ENCODE measurements around the gene ASF1A.

The ASF1A gene

DNA sequence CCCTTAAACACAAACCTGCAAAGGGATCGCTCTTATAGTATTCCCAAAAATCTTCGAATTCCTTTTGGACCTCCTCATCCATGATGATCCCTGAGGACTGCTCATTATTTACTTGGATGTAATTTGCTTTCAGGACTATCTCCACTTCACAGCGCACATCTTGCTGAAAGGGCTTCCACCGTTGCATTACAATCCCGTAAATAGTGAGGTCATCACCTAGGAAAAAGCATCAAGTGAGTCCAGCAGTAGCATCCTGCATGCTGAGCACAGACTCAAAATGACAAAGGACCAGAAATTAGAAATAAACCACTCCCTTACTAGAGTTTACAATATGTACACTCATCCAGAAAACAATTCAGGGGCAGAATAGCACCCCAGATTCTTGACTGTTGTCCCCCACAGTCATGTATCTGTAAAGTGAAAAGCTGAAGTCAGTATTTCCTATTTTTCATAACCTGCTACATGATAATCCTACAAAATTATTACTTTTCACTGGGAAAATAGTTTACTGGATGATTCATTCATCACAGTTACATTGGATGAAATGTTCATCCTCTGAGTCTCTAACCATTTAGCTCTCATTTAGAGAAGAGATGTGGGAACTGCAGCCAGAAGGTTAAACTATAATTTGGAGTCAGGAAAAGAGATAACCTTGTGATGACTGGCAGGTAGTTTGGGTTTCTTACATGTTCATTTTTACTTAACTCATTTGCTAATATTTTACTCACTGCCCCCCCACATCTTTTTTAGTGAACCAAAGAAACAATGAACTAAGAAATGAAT is 23.8 kb downstream of the ASF1A start:
- DNase-seq, result no peak

DNA sequence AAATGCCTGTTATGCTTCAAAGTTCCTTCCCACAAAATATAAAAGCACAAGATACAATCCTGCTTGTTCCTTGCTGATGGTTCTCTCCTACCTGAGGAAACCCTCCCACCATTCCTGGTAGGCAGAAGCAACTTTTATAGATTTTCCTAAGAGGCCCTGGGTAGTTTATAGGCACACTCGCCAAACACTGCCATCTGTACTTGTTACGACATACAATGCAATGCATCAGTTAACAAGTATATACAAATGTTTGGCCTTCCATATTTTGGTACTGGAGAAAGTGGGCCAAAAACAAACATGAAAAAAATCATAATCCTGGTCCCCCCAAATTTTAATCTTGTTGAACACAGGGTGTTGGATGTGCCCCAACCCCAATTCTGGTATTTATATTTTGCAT is 24.4 kb downstream of the ASF1A start:
- DNase-seq, result no peak

DNA sequence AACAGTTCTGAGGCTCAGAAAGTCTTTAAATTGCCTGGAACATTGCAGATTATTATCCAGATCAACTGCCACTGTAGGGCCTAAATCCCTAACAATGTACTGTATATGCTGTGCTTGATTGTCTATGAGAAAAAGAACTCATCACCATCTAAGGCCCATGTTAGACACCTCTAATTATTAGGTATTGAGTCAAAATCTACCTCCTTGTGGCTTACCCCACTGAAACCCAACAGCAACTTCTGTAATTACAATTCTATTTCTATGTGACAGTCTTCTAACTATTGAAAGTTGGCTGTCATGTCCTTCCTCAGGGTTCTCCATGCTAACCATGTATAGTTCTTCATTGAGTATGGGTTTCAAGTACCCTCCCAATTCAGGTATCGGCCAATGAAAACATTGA is 27.1 kb downstream of the ASF1A start:
- DNase-seq, result no peak

DNA sequence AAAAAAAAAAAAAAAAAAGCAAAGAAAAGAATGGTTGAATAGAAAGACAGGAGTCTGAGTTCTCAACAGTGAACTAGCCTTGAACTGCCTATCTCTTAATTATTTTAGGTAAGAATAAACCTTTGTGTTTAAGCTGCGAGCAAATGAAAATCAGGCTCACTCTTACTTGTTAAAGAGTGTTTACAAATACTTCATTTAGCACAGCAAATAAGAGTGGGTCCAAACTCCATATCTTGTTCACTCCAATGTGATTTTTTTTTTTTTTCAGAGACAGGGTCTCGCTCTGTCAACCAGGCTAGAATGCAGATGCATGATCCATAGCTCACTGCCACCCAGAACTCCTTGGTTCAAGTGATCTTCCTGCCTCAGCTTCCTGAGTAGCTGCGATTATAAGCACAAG is 29.1 kb downstream of the ASF1A start:
- DNase-seq, result no peak

DNA sequence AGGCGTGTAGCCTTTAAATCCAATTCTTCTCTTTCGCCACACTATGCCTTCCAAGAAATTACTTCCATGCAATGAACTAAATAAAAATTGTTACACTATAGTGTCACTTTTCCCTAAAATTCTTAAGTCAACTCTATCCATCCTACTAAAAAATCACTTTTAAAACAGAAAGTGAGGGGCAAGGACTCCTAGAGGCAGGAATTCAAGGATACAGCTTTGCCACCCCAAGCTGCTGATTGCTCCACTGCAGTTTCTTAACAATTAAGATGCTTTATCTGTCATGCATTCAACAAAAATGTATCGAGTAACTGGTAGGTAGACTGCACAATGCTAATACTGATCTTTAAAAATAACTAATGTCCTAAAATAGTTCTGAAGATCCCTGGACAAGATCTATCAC is 36.7 kb downstream of the ASF1A start:
- DNase-seq, result no peak

DNA sequence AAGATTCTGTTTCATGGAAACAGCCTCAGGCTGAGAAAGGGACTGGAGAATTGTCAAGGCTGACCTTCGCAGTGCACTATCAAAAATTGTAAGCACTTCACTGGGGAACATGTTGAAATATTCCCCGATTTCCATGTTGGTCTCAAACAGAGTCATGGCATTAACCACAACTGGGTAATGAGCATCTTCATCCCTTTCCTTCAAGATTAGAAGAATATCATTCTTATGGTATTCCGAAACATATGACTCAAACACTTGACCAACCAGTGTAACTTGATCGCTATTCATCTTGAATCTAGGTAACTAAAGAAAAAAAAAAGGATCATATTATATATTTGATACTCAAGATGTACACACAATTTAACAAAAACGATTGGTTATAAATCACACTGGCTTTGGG is 37.5 kb downstream of the ASF1A start:
- DNase-seq, result no peak

DNA sequence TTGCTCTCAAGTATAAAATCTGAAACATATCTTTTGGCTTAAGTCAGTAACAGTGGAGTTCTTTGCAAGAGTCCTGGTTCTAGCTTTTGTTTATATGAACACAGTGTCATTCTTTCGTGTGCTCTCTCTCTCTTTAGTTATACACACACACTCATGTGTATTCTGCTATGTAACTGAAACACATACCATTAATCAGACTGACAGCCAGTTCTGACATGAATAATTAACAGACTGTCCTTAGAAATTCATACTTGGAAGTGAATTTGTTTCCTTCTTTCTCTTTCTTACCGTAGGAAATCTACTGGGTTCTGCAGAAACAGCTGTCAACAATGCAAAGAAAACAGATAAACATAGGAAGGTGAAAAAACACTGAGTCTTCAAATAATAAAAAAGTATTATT is 38.5 kb downstream of the ASF1A start:
- DNase-seq, result no peak

DNA sequence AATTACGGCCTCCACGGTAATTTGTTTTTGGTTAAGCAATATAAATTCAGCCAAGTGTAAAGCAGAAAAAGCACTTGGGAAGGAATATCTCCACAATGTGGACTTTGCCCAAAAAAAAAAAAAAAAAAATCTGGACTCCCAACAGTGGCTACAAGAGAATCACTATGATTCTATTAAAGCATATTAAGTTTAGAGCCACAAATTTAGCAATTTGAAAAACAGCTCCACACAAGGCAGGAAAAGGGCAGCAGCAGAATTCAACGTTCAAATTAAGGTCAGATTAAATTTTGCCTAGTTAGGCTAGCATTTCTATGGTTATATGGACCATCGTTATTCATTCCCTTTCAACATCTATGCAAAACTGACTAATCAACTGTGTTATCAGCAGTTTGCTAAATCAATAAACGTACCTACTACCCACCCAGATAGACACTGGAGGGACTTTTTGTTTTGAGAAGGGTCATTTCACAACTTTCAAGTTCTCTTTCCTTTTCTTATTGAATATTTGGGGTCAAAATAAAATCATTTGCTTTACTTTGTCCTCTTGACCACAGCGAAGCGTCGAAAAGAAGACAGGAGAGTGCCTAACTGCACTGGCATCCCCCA is 40.0 kb downstream of the ASF1A start:
- no peak for DNase-seq

DNA sequence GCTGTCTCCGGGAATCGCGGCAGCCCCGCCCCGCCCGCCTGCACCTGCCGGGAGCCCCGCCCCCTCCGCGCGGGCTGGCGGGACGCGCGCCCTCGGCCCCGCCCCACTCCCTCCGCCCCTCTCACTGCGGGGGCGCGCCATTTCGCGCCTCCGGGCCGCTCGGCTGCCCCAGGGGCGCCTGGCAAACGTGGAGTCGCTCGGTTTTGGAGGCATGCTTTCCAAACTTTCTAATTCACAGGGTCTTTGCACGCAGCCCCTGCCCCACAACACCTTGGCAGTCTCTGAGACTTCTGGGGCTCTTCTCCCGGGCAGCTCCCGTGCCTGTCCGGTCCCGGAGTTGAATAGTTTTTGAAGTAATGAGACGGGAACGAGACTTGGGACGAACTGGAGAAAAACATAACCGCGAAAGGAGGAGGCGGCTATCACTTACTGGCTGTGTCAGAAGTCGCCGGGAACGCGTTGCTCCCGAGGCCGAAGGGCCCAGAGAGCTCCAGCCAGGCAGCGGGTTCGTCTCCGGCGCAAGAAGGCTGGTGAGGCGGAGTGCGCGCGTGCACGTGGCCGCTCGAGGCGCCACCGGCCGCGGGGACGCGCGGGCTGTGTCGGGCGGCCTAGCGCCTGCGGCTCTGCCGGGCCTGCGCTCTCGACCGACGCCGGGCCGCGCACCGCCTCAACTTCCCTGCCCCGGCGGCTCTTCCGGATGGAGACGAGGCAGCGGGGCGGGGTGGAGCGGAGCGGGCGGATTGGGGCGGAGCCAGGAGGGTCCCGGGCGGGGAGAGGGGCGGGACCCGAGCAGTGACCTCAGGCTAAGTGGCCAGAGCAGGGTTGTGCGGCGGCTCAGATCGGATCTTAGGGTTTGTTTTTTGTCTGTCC is 40.7 kb downstream of the ASF1A start, which contains the start of gene MCM9:
MCM9 (minus strand) TSS at position 699 of the 870 bp plus-strand sequence. CDS start 3,436 bp downstream, outside the sequence.
- DNase-seq, result peak; percentile 93

DNA sequence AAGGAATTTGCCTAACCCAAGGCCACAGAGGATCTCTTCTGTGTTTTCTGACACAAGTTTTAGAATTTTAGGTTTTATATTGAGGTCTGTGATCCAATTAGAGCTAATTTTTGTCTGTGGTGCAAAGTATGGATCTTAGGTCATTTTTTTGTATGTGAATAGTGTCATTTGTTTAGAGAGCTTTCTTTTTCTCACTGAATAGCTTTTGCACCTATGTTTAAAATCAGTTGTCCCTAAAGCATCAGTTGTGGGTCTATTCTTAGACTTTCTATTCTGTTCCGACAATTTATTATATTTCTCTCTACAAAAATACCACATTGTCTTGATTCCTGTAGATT is 41.3 kb downstream of the ASF1A start:
- no peak for DNase-seq

DNA sequence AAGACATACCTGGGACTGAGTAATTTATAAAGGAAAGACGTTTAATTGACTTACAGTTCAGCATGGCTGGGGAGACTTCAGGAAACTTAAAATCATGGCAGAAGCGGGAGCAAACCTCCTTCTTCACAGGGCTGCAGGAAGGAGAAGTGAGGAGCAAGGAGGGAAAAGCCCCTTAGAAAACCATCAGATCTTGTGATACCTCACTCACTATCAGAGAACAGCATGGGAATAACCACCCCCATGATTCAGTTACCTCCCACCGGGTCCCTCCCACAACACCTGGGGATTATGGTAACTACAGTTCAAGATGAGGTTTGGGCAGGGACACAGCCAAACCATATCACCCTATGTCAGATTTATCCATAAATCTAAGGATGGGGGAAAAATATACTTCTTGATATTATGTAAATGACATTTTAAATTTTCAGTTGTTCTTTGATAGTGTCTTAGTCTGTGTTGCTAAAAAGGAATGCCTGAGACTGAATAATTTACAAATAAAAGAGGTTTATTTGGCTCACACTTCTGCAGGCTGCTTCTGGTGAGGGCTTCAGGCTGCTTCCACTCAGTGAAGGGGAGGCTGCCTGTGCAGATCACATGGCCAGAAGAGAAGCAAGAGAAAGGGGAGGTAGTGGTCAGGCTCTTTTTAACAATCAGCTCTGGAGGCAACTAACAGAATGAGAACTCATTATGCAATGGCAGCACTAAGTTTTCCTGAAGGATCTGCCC is 42.2 kb downstream of the ASF1A start:
- DNase-seq, result no peak

DNA sequence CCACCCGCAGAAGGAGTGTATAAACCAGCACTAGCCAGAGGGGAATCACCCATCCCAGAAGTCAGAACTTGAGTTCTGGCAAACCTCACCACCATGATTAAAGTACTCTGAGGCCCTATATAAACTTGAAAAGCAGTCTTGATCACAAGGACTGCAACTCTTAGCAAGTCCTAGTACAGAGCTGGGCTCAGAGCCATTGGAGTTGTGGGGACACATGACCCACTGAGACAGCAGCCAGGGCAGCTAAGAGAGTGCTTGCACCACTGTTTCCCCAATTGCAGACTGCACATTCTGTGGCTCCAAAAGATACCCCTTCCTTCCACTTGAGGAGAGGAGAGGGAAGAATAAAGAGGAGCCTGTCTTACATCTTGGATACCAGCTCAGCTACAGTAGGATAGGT is 45.7 kb downstream of the ASF1A start:
- no peak for DNase-seq

DNA sequence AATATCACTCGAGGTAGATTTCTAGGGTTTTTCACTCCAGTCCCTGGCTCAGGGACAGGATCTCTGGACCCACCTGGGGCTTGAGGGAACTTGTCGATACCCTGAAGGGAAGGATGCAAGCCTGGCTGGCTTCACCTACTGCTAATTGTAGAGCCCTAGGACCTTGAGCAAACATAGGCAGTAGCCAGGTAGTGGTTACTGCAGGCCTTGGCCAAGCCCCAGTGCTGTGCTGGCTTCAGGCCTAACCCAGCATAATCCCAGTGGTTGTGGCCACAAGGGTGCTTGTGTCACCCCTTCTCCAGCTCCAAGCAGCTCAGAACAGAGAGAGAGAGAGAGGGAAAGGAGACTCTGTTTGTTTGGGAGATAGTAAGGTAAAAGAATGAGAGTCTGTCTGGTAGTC is 46.8 kb downstream of the ASF1A start:
- no peak for DNase-seq

DNA sequence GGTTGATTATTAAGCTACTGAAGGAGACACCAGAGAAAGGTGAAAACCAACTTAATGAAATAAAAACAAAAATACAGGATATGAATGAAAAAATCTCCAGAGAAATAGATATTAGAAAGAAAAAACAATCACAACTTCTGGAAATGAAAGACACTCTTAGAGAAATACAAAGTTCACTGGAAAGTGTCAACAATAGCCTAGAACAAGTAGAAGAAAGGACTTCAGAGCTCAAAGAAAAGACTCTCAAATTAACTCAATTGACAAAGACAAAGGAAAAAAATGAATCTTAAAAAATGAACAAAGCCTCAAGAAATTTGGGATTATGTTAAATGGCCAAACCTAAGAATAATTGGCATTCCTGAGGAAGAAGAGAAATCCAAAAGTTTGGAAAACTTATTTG is 51.3 kb downstream of the ASF1A start:
- no peak for DNase-seq

DNA sequence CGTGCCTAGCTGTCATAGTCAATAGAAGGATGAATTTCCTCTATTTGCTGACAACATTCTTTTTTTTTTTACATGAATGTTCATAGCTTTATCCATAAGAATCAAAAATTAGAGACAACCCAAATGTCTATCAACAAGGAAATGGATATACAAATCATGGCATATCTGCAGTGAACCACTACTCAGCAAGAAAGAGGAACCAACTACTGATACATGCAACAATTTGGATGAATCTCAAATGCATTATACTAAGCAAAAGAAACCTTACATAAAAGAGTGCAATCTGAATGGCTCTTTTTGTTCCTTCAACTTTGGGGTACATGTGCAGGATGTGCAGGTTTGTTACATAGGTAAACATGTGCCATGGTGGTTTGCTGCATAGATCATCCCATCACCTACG is 58.7 kb downstream of the ASF1A start:
- DNase-seq, result no peak

DNA sequence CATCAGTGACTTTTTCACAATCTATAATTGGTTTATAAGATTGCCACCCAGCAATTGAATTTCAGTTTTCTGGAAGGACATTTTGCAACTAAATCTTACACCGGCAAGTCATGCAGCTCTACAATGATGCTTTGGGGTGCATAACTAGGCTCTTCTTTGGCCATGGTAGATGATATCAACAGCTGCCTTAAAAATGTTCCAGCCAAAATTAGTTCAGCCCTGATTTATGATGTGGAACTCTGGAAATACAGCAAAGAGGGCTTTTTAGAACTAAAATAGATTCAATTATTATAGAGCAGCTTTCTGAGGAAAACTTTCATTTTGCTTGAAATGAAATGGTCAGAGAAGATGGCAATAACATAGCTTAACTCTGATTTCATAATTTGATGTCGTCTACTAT is 59.4 kb downstream of the ASF1A start:
- no peak for DNase-seq
